Heart right ventricle (tissue), 16 donors: Measurements from ENCODE around the gene CAPN5. TPM values are rescaled to one million over a fixed set of nuclear protein-coding genes. Genes with fewer than 3 reads are reported as not detected.

Experiments
- ATAC-seq, 8 donors: fragments of 200-7000 bp; cut with Tn5 transposase; one replicate each; pipeline ENCODE4 v1.9.1; 2020; ENCODE audit warnings: mild to moderate bottlenecking in 8 of 8, moderate library complexity in 8 of 8, moderate number of reproducible peaks in 1 of 8
- DNase-seq, 2 donors: peaks; one replicate each; pipeline ENCODE4 v3.0.0-alpha.2; 2020
- H3K27ac ChIP-seq, 10 donors: fragments of 200-600 bp; sonication (generic) in 2 of 10; one replicate each; pipeline versions ENCODE4 v1.5.0 to v1.8.0; 2020 to 2022; ENCODE audit warnings: mild to moderate bottlenecking in 3 of 10
- H3K27me3 ChIP-seq, 7 donors: fragments of 200-600 bp; one replicate each; pipeline ENCODE4 v1.8.0; 2021 to 2022; ENCODE audit warnings: mild to moderate bottlenecking in 2 of 7
- H3K36me3 ChIP-seq, 9 donors: fragments of 200-600 bp; sonication (generic) in 1 of 9; one replicate each; pipeline versions ENCODE4 v1.5.0 to v1.8.0; 2020 to 2022; ENCODE audit warnings: mild to moderate bottlenecking in 2 of 9
- H3K4me1 ChIP-seq, 9 donors: fragments of 200-600 bp; sonication (generic) in 1 of 9; one replicate each; pipeline versions ENCODE4 v1.5.0 to v1.8.0; 2020 to 2022; ENCODE audit warnings: mild to moderate bottlenecking in 4 of 9
- H3K4me3 ChIP-seq, 10 donors: fragments of 200-600 bp; sonication (generic) in 2 of 10; one replicate each; pipeline versions ENCODE4 v1.5.0 to v1.8.0; 2020 to 2022; ENCODE audit warnings: mild to moderate bottlenecking in 7 of 10, moderate library complexity in 2 of 10
- H3K9me3 ChIP-seq, 11 donors: fragments of 200-600 bp in 10 of 11; sonication (generic) in 2 of 11; one replicate each; pipeline versions ENCODE4 v1.5.0 to v1.8.0; 2013 to 2022; ENCODE audit warnings: mild to moderate bottlenecking in 2 of 11, control low read depth in 1 of 11, moderate library complexity in 1 of 11
- CTCF ChIP-seq, 9 donors: fragments of 200-600 bp; sonication (generic) in 2 of 9; IDR thresholded peaks; one replicate each; pipeline versions ENCODE4 v1.5.0 to v1.8.0; 2021 to 2022; ENCODE audit warnings: antibody characterized with exemption in 9 of 9, mild to moderate bottlenecking in 5 of 9, moderate library complexity in 1 of 9
- WGBS, 2 donors: extraction: QIAGEN DNeasy Blood & Tissue Kit; methylation state at CpG; one replicate each; pipeline ENCODE4 v1.1.7; 2013; ENCODE audit warnings: inconsistent platforms in 1 of 2; 5-methylcytosine and 5-hydroxymethylcytosine counted together
- intact Hi-C, 10 donors: fragments of 100-400 bp; cut with DNase I; formaldehyde crosslinking; loops; one replicate each; pipeline versions ENCODE4 v1.11.1 to v1.14.2; 2022
- polyA plus RNA-seq, 2 donors: library from polyadenylated mRNA; stranded (reverse); fragments of 200-250 nt; gene quantifications; one replicate each; pipeline ENCODE4 v1.2.3, GENCODE V29; 2013
- total RNA-seq, 10 donors: library from RNA; stranded (reverse); fragmentation: NEBNext Ultra II Directional in 3 of 10; extraction: Animal tissue kit (Norgen Biotek cat#: 25700) in 3 of 10; gene quantifications; one replicate each; pipeline versions ENCODE4 v1.2.1 to v1.2.4, GENCODE V29; 2021 to 2023
- donor health status: Arrhythmogenic right ventricular cardiomyopathy.
- donor health status: ischemic (EF 13 %, LVEDD 7.1; RV severe dilation, severe dysfunction).
- donor health status: healthy with polysubstance abuse.
- donor health status: DM: no; HTN: yes; CAD: no.
- donor health status: DM: no; HTN: no; CAD: no.
- donor health status: ischemic (EF 25% LVEDD 6.9; RV normal size, moderate dysfunction).
- donor health status: ischemic (EF 25% LVEDD 5.7; RV mildly dilated, moderate dysfunction).
- donor health status: healthy.
- donor health status: DM: yes; HTN: yes; CAD: no.
- donor health status: Ischemic cardiomyopathy.
- donor health status: ischemic (EF 35%, LVEDD 5.7; RV mildly dilated, moderate dysfunction).
- donor health status: nonischemic (EF 11% LVEDD 7.7; RV severe dilation, severe dysfunction).
- donor health status: DM: yes; HTN: yes; CAD: no.
- donor health status: PGD.
- donor health status: ischemic (EF 29% LVEDD 5.4; RV normal size, mild dysfunction).
- donor health status: nonischemic (EF 23%, LVEDD 6.1; RV moderate dilation, normal function).

CAPN5 gene
- total and polyA plus RNA-seq, 12 donors, result 1.8 to 3.6 (median 2.6) TPM

GRCh38 chr11:77112641-77113381 lies 46.0 kb downstream of the CAPN5 start:
- Histone ChIP-seq H3K4me3 (no peak overlapping the region), H3K36me3 (peaks cover 0 to 7% (median 0%) of the 10 kb centered on the region in 9 donors), H3K9me3 (no peaks in the 10 kb centered on the region), H3K27me3 (no peaks in the 10 kb centered on the region), H3K4me1 (peaks cover 0 to 21% (median 0%) of the 10 kb centered on the region in 9 donors), H3K27ac (no peak overlapping the region)
- intact Hi-C loops, result no loop called here
- no peak for ATAC-seq
- WGBS, 2 donors, result 94 to 95% methylated on average over 20 of the region's 20 CpGs
- TF ChIP-seq CTCF (IDR thresholded peaks at IDR 0.05), result no peak
- DNase-seq, result no peak

GRCh38 chr11:77113382-77114088 lies 46.8 kb downstream of the CAPN5 start:
- Histone ChIP-seq H3K9me3 (no peaks in the 10 kb centered on the region), H3K27ac (no peak overlapping the region), H3K36me3 (peaks cover 0 to 14% (median 0%) of the 10 kb centered on the region in 9 donors), H3K27me3 (no peaks in the 10 kb centered on the region), H3K4me3 (no peak overlapping the region), H3K4me1 (peaks cover 0 to 13% (median 0%) of the 10 kb centered on the region in 9 donors)
- no peak for DNase-seq
- intact Hi-C loops, result no loop called here
- peak in 7 of 9 donors; percentile 35 to 54 (median 46) for TF ChIP-seq CTCF (IDR thresholded peaks at IDR 0.05)
- WGBS, 2 donors, result 82% methylated on average over 8 of the region's 8 CpGs
- no peak for ATAC-seq

- 95 to 97% methylated on average over 13 of the region's 13 CpGs for WGBS, 2 donors
- peaks cover 0 to 9% (median 0%) of the 10 kb centered on the region in 9 donors for H3K4me1 ChIP-seq
- DNase-seq (no peak), ATAC-seq (no peak)
- H3K4me3 ChIP-seq, result no peak overlapping the region
- no peak for TF ChIP-seq CTCF (IDR thresholded peaks at IDR 0.05)
- no peak overlapping the region for H3K27ac ChIP-seq
- peaks cover 0 to 19% (median 0%) of the 10 kb centered on the region in 9 donors for H3K36me3 ChIP-seq
- no peaks in the 10 kb centered on the region for H3K9me3 ChIP-seq
- intact Hi-C loops, result no loop called here
- no peaks in the 10 kb centered on the region for H3K27me3 ChIP-seq
Observed at GRCh38 chr11:77114089-77114463, 47.3 kb downstream of the CAPN5 start.

GRCh38 chr11:77115181-77115611 lies 48.4 kb downstream of the CAPN5 start:
- 96 to 97% methylated on average over 16 of the region's 16 CpGs for WGBS, 2 donors
- peak in 1 of 9 donors; percentile 8 for TF ChIP-seq CTCF (IDR thresholded peaks at IDR 0.05)
- Histone ChIP-seq H3K9me3 (no peaks in the 10 kb centered on the region), H3K4me3 (no peak overlapping the region), H3K36me3 (peaks cover 0 to 30% (median 0%) of the 10 kb centered on the region in 9 donors), H3K27ac (no peak overlapping the region), H3K4me1 (no peaks in the 10 kb centered on the region), H3K27me3 (no peaks in the 10 kb centered on the region)
- intact Hi-C loops, result no loop called here
- no peak for DNase-seq
- ATAC-seq, result peak in 1 of 8 donors; percentile 12
